ENCODE measurements around the gene C6orf89.

DNA sequence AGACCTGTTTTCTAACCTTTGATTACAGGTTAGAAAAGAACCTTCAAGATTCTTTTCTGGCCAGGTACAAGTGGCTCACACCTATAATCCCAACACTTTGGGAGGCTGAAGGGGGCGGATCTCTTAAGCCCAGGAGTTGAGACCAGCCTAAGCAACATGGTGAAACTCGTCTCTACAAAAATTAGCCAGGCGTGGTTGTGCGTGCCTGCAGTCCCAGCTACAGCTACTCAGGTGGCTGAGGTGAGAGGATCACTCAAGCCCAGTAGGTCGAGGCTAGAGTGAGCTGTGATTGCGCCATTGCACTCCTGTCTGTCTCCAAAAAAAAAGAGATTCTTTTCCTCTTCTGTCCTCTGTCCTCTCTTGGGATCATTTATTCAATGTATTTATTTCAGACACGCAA, 25.6 kb upstream of the C6orf89 start:
- TF ChIP-seq POLR2A (IDR thresholded peaks at IDR 0.05; ENCODE audit: low read depth, low read length), result no peak
- no peak for TF ChIP-seq POLR2AphosphoS5 (IDR thresholded peaks at IDR 0.05; ENCODE audit: low read depth, low read length)
- TF ChIP-seq PAX5 (IDR thresholded peaks at IDR 0.05; ENCODE audit: insufficient read depth, low read length, severe bottlenecking), result no peak
- no peak for TF ChIP-seq TAF1 (IDR thresholded peaks at IDR 0.05; ENCODE audit: low read depth, low read length)
- TF ChIP-seq SPI1 (IDR thresholded peaks at IDR 0.05; ENCODE audit: low read depth, low read length), result no peak
